Stomach smooth muscle (tissue), 2 donors: ENCODE measurements around the gene IPO4.

Source experiments
- H3K27ac ChIP-seq: one replicate; pipeline ENCODE4 v1.7.0; 2013; ENCODE audit warnings: mild to moderate bottlenecking, low read length, inconsistent platforms
- H3K27me3 ChIP-seq, 2 donors: one replicate each; pipeline ENCODE4 v1.7.0; 2013; ENCODE audit warnings: low read length in 2 of 2; ENCODE audit not compliant: insufficient read depth in 2 of 2, control insufficient read depth in 1 of 2
- H3K36me3 ChIP-seq, 2 donors: one replicate each; pipeline ENCODE4 v1.7.0; 2013; ENCODE audit warnings: low read length in 2 of 2; ENCODE audit not compliant: control insufficient read depth in 2 of 2, insufficient read depth in 2 of 2
- H3K4me1 ChIP-seq: one replicate; pipeline ENCODE4 v1.7.0; 2013; ENCODE audit warnings: low read length; ENCODE audit not compliant: control insufficient read depth, insufficient read depth
- H3K4me3 ChIP-seq, 2 donors: one replicate each; pipeline ENCODE4 v1.7.0; 2013; ENCODE audit warnings: low read length in 2 of 2
- H3K9ac ChIP-seq, 2 donors: one replicate each; pipeline ENCODE4 v1.7.0; 2013; ENCODE audit warnings: low read length in 2 of 2, mild to moderate bottlenecking in 1 of 2
- H3K9me3 ChIP-seq, 2 donors: one replicate each; pipeline ENCODE4 v1.7.0; 2013; ENCODE audit warnings: low read length in 2 of 2; ENCODE audit not compliant: control insufficient read depth in 2 of 2
- donor health status: healthy.
- donor health status: Pancreatic carcinoma.

The IPO4 gene

GRCh38 chr14:24188251-24189058, at the start of gene IPO4:
TSS of gene IPO4 (minus strand) at chr14:24188816. CDS start at chr14:24188787, 29 bp downstream.
- Histone ChIP-seq H3K9ac (peak within 1 kb of the TSS; percentile 61 to 80), H3K4me1 (peaks cover 19% of the 10 kb centered on the region), H3K9me3 (no peaks in the 10 kb centered on the region), H3K4me3 (peak within 1 kb of the TSS; percentile 54 to 82), H3K27me3 (no peaks in the 10 kb centered on the region), H3K27ac (peak within 1 kb of the TSS; percentile 66), H3K36me3 (peaks cover 39 to 51% of the 10 kb centered on the region in 2 donors)

- H3K4me1 ChIP-seq = peaks cover 45% of the 10 kb centered on the region
- peaks cover 50 to 58% of the 10 kb centered on the region in 2 donors for H3K36me3 ChIP-seq
- H3K27me3 ChIP-seq = no peaks in the 10 kb centered on the region
- H3K4me3 ChIP-seq = no peak overlapping the region
- H3K9ac ChIP-seq = peak overlapping the region in 1 of 2 donors; percentile 13
- no peaks in the 10 kb centered on the region for H3K9me3 ChIP-seq
- no peak overlapping the region for H3K27ac ChIP-seq
Observed at GRCh38 chr14:24238123-24238522, 49.5 kb upstream of the IPO4 start.

DNA sequence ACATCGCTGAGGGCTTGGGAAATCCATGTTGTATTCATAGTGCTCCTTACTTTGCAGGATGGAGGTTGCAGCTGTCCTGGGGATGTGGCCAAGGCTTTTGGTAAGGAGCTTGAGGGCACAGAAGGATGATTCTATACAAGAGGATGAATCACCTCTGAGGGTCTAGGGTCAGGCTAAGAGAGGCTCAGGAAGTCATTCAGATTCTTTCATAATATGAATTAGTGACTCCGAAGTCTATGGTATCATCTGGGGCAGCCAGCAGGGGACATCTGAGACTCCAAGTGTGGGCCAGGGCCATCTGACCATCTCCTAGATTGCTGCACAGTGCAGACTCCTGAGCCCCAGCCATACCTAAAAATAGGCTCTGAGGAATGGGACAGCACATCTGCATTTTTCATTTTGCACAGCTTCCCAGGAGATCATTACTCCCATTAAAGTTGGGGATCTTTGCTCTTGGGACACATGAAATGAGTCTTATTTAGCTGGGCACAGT, 48.9 kb upstream of the IPO4 start:
- Histone ChIP-seq H3K36me3 (peaks cover 50 to 58% of the 10 kb centered on the region in 2 donors), H3K9ac (no peak overlapping the region), H3K27me3 (no peaks in the 10 kb centered on the region), H3K4me3 (no peak overlapping the region), H3K27ac (no peak overlapping the region), H3K4me1 (peaks cover 45% of the 10 kb centered on the region), H3K9me3 (no peaks in the 10 kb centered on the region)

DNA sequence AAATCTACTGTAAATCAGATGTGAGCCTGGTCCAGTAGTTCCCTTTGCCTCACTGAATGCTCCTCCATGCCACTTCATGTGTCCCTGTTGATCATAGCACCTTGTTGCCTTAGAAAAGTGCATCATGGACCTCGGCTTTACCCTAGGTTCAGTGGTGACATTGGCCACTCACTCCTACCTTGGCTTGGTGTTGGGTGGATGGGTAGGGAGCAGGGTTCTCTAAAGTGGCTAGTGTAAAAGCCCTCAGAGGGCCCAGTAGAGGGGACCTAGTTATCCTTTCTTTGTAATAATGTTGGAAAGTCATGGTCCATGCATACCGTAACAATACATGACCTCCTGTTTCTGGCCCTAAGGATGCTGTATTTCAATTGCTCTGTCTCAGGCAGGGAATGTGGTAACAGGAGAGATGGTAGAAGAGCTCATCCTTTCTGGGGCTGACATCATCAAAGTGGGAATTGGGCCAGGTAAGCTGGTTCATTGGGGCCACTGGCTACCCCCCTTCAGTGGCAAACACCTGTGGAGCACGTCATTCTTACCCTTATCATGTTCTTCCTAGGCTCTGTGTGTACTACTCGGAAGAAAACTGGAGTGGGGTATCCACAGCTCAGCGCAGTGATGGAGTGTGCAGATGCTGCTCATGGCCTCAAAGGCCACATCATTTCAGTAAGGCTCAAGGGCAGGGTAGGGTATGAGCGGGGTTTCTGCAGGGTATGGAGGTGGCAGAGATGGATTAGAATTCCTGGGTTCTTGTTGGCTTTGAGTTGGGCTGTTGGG, 48.3 kb upstream of the IPO4 start:
- H3K4me1 ChIP-seq = peaks cover 42% of the 10 kb centered on the region
- no peaks in the 10 kb centered on the region for H3K9me3 ChIP-seq
- peaks cover 50 to 58% of the 10 kb centered on the region in 2 donors for H3K36me3 ChIP-seq
- H3K27me3 ChIP-seq = no peaks in the 10 kb centered on the region
- peak overlapping the region in 1 of 2 donors; percentile 13 for H3K9ac ChIP-seq
- peak overlapping the region; percentile 37 for H3K27ac ChIP-seq
- no peak overlapping the region for H3K4me3 ChIP-seq

DNA sequence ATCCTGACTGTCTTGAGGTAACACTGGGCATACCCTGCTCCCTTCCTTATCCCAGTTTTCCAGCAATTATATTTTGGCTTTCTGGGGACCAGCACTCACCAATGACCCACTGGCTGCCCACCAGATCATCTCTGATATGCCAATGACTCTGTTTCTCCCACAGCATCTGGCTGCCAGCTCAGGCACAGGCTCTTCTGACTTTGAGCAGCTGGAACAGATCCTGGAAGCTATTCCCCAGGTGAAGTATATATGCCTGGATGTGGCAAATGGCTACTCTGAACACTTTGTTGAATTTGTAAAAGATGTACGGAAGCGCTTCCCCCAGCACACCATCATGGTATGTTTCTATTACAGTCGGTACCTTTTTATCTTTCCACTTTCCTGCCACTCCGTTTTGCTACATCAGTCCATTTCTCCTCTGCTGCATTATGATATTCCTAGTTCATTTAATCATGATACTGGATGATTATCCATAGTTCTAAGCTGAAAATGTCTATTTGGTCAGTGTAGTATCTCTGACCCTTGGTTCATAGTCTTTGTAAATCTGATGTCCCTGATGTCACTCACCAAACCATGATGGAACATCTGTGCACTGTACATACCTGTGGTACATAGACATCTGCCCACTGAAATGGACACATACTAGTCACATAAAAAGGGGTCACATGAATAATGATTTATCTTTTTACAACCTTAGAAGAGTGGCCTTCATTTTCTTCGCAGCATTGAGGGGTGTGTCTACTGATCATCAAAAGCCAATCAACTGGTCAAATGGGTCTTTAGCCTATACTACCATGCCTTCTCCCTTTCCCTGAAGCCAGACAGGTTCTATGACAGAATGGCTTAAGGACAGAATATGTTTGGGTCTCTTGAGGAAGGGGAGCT, 47.4 kb upstream of the IPO4 start:
- no peak overlapping the region for H3K4me3 ChIP-seq
- H3K9me3 ChIP-seq = no peaks in the 10 kb centered on the region
- peak overlapping the region; percentile 37 for H3K27ac ChIP-seq
- peaks cover 50 to 58% of the 10 kb centered on the region in 2 donors for H3K36me3 ChIP-seq
- no peaks in the 10 kb centered on the region for H3K27me3 ChIP-seq
- H3K4me1 ChIP-seq = peaks cover 41% of the 10 kb centered on the region
- H3K9ac ChIP-seq = no peak overlapping the region

GRCh38 chr14:24234095-24235005, 45.7 kb upstream of the IPO4 start:
- Histone ChIP-seq H3K9me3 (no peaks in the 10 kb centered on the region), H3K4me1 (peaks cover 28% of the 10 kb centered on the region), H3K27me3 (no peaks in the 10 kb centered on the region), H3K4me3 (no peak overlapping the region), H3K36me3 (peaks cover 37 to 41% of the 10 kb centered on the region in 2 donors), H3K27ac (no peak overlapping the region), H3K9ac (no peak overlapping the region)

- Histone ChIP-seq H3K27ac (peak overlapping the region; percentile 84), H3K9me3 (no peaks in the 10 kb centered on the region), H3K4me1 (peaks cover 25% of the 10 kb centered on the region), H3K4me3 (peak overlapping the region; percentile 86 to 97), H3K36me3 (peaks cover 30 to 32% of the 10 kb centered on the region in 2 donors), H3K9ac (peak overlapping the region; percentile 78 to 86), H3K27me3 (no peaks in the 10 kb centered on the region)
Observed at GRCh38 chr14:24233538-24233866, 44.9 kb upstream of the IPO4 start.

DNA sequence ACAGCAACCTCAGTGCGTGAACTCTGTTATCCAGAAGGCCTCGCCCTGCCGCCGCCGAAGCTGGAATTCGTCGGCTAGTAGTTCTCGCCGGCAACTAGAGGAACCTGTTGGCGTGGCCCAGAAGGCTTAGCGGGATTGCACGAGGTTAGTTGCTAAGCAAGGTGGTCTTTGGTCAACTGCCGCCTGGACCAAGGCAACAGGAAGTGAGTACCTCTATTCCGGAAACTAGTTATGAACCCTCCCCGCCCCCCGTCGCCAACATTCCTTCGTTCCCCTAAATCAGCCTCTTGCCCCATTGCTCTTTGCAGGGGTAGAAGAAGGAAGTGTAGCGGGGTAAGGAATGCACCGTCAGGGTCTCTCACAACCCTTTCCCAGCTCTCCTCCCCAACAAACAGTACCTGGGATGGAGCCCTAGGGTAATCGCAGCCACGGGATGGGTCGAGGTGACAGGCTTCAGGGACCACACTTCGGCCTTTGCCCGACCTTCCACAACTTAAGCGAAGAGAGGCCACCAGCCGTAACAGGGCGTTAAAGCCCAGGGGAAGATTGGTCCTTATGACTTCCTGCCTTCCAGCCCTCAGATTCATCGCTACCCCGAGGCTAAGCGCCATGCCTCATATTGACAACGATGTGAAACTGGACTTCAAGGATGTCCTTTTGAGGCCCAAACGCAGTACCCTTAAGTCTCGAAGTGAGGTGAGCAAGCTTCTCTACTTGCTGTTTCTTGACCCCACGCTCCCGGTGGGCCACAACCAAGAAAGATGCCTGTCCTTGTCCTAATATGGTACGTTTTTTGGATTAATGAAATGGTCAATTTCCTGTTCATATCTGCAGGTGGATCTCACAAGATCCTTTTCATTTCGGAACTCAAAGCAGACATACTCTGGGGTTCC, 44.3 kb upstream of the IPO4 start, which contains the start of gene GMPR2:
Gene GMPR2 (plus strand): TSS at position 285 of the 893 bp plus-strand sequence. CDS start 325 bp downstream, at position 610.
- peak within 1 kb of the TSS; percentile 86 to 97 for H3K4me3 ChIP-seq
- no peaks in the 10 kb centered on the region for H3K27me3 ChIP-seq
- peaks cover 24 to 26% of the 10 kb centered on the region in 2 donors for H3K36me3 ChIP-seq
- peaks cover 25% of the 10 kb centered on the region for H3K4me1 ChIP-seq
- H3K27ac ChIP-seq = peak within 1 kb of the TSS; percentile 84
- H3K9ac ChIP-seq = peak within 1 kb of the TSS; percentile 78 to 86
- H3K9me3 ChIP-seq = no peaks in the 10 kb centered on the region

DNA sequence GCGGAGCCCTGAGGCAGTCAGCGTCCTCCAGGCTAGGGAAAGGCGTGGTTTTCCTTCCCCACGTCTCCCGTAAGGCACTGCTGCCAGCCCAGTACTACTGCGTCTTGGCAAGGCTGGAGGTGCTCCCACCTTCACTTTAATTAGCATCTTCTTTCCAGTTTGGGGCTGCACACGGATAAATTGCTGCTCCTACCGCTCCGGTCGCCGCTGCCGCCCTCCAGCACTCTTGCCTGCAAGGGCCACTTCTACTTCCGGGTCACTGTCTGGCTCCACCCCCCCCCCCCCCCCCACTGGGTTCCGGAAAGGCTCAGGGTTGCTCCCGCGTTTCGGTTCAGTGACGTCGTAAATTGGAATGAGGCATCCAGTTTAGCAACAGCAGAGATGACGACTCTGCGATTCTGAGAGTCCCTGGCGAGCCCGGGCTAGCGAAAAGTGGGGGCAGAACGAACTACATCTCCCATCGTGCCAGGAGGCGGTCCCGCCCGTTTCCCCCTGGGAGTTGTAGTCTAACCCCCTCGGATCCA, 43.6 kb upstream of the IPO4 start, which contains the start of gene NEDD8:
Gene NEDD8 (minus strand): TSS at position 247 of the 524 bp plus-strand sequence. CDS start 100 bp downstream, at position 147.
- Histone ChIP-seq H3K27ac (peak within 1 kb of the TSS; percentile 84), H3K4me3 (peak within 1 kb of the TSS; percentile 86 to 97), H3K9me3 (no peaks in the 10 kb centered on the region), H3K27me3 (no peaks in the 10 kb centered on the region), H3K4me1 (peaks cover 25% of the 10 kb centered on the region), H3K9ac (peak within 1 kb of the TSS; percentile 78 to 86), H3K36me3 (peaks cover 17 to 20% of the 10 kb centered on the region in 2 donors)
